Right cardiac atrium (tissue), 5 donors: ENCODE measurements around the gene KCNB1. TPM values are rescaled to one million over a fixed set of nuclear protein-coding genes. Genes with fewer than 3 reads are reported as not detected.
"Not testable (repeated sequence)": the region's sequence is repeated elsewhere in the genome, so short reads cannot be mapped to it uniquely, and the experiment has no call there.

Source experiments
- ATAC-seq, 2 donors: fragments of 200-7000 bp; cut with Tn5 transposase; one replicate each; pipeline versions ENCODE4 v1.8.0 to v1.9.1; 2020; ENCODE audit warnings: moderate library complexity in 2 of 2, mild to moderate bottlenecking in 1 of 2
- DNase-seq, 3 donors: peaks; one replicate each; pipeline ENCODE4 v3.0.0-alpha.2; 2020
- H3K27ac ChIP-seq: one replicate; pipeline ENCODE4 v1.5.1; 2013; ENCODE audit warnings: mild to moderate bottlenecking, low read length, control low read depth, moderate library complexity
- H3K27me3 ChIP-seq: one replicate; pipeline ENCODE4 v1.6.1; 2013; ENCODE audit not compliant: control insufficient read depth, insufficient read depth
- H3K4me1 ChIP-seq: one replicate; pipeline ENCODE4 v1.6.1; 2013; ENCODE audit warnings: low read length; ENCODE audit not compliant: control insufficient read depth, insufficient read depth
- H3K4me3 ChIP-seq: one replicate; pipeline ENCODE4 v1.5.1; 2013; ENCODE audit warnings: low read length, control low read depth
- H3K9me3 ChIP-seq: one replicate; pipeline ENCODE4 v1.6.1; 2013; ENCODE audit warnings: low read length; ENCODE audit not compliant: control insufficient read depth
- WGBS: extraction: QIAGEN DNeasy Blood & Tissue Kit; methylation state at CpG from one replicate; pipeline ENCODE4 v1.1.7; 2013; 5-methylcytosine and 5-hydroxymethylcytosine counted together
- intact Hi-C, 4 donors: fragments of 100-400 bp; cut with DNase I; formaldehyde crosslinking; loops; one replicate each; pipeline versions ENCODE4 v1.11.0 to v1.14.0; 2022 to 2023
- polyA plus RNA-seq: library from polyadenylated mRNA; stranded (reverse); fragments of 200-250 nt; gene quantifications from one replicate; pipeline ENCODE4 v1.2.3, GENCODE V29; 2013
- total RNA-seq, 4 donors: library from RNA; stranded (reverse); fragmentation: NEBNext Ultra II Directional; extraction: Animal tissue kit (Norgen Biotek cat#: 25700); gene quantifications; one replicate each; pipeline ENCODE4 v1.2.1, GENCODE V29; 2021
- donor health status: healthy with polysubstance abuse.
- donor health status: DM: no; HTN: yes; CAD: no.
- donor health status: DM: no; HTN: no; CAD: no.
- donor health status: DM: no; HTN: yes; CAD: no; lungs with severe emphysema.
- donor health status: DM: yes; HTN: yes; CAD: no.

KCNB1 gene
- total and polyA plus RNA-seq, 5 donors, result 0.35 to 1.6 (median 0.66) TPM

GRCh38 chr20:49419785-49420184 is 62.7 kb downstream of the KCNB1 start:
- intact Hi-C loops, result no loop called here
- Histone ChIP-seq H3K27ac (no peak overlapping the region), H3K27me3 (no peaks in the 10 kb centered on the region), H3K4me1 (peaks cover 4% of the 10 kb centered on the region), H3K9me3 (no peaks in the 10 kb centered on the region), H3K4me3 (no peak overlapping the region)
- WGBS, result 67% methylated on average over 1 of the region's 1 CpG
- no peak for ATAC-seq
- no peak for DNase-seq

GRCh38 chr20:49418809-49419208 is 63.7 kb downstream of the KCNB1 start:
- no peak overlapping the region for H3K4me3 ChIP-seq
- WGBS, result 61% methylated on average over 7 of the region's 7 CpGs
- peaks cover 4% of the 10 kb centered on the region for H3K4me1 ChIP-seq
- intact Hi-C loops, result no loop called here
- ATAC-seq (no peak), DNase-seq (no peak)
- no peak overlapping the region for H3K27ac ChIP-seq
- no peaks in the 10 kb centered on the region for H3K27me3 ChIP-seq
- H3K9me3 ChIP-seq, result no peaks in the 10 kb centered on the region

GRCh38 chr20:49417843-49418555 is 64.5 kb downstream of the KCNB1 start:
- Histone ChIP-seq H3K9me3 (no peaks in the 10 kb centered on the region), H3K27me3 (no peaks in the 10 kb centered on the region), H3K27ac (no peak overlapping the region), H3K4me1 (peaks cover 4% of the 10 kb centered on the region), H3K4me3 (no peak overlapping the region)
- DNase-seq (no peak), ATAC-seq (no peak)
- 72% methylated on average over 9 of the region's 9 CpGs for WGBS
- intact Hi-C loops, result no loop called here

GRCh38 chr20:49415668-49416044 is 66.8 kb downstream of the KCNB1 start:
- 86% methylated on average over 8 of the region's 8 CpGs for WGBS
- intact Hi-C loops, result no loop called here

GRCh38 chr20:49415005-49415667 is 67.3 kb downstream of the KCNB1 start:
- intact Hi-C loops, result no loop called here
- H3K4me3 ChIP-seq, result no peak overlapping the region
- H3K27ac ChIP-seq, result no peak overlapping the region
- 70% methylated on average over 8 of the region's 8 CpGs for WGBS
- no peak for DNase-seq
- H3K9me3 ChIP-seq, result no peaks in the 10 kb centered on the region
- no peak for ATAC-seq
- no peaks in the 10 kb centered on the region for H3K4me1 ChIP-seq
- no peaks in the 10 kb centered on the region for H3K27me3 ChIP-seq

More at GRCh38 chr20:49415668-49416044, 66.8 kb downstream of the KCNB1 start:
- no peak for ATAC-seq
- H3K27ac ChIP-seq, result no peak overlapping the region
- peaks cover under 1% of the 10 kb centered on the region for H3K4me1 ChIP-seq
- H3K27me3 ChIP-seq, result no peaks in the 10 kb centered on the region
- H3K9me3 ChIP-seq, result no peaks in the 10 kb centered on the region
- DNase-seq, result no peak
- no peak overlapping the region for H3K4me3 ChIP-seq

- ATAC-seq (no peak), DNase-seq (no peak)
- Histone ChIP-seq H3K27ac (no peak overlapping the region), H3K9me3 (no peaks in the 10 kb centered on the region), H3K27me3 (no peaks in the 10 kb centered on the region), H3K4me3 (no peak overlapping the region), H3K4me1 (peaks cover 3% of the 10 kb centered on the region)
- 79% methylated on average over 4 of the region's 4 CpGs for WGBS
- intact Hi-C loops, result no loop called here
Measured at GRCh38 chr20:49413677-49414076, 68.8 kb downstream of the KCNB1 start.

GRCh38 chr20:49412953-49413352 is 69.5 kb downstream of the KCNB1 start:
- DNase-seq, result no peak
- no peak overlapping the region for H3K4me3 ChIP-seq
- H3K27me3 ChIP-seq, result no peaks in the 10 kb centered on the region
- no peaks in the 10 kb centered on the region for H3K9me3 ChIP-seq
- intact Hi-C loops, result no loop called here
- H3K27ac ChIP-seq, result no peak overlapping the region
- 76% methylated on average over 6 of the region's 6 CpGs for WGBS
- ATAC-seq, result no peak
- peaks cover 3% of the 10 kb centered on the region for H3K4me1 ChIP-seq

- DNase-seq (no peak), ATAC-seq (no peak)
- Histone ChIP-seq H3K27ac (no peak overlapping the region), H3K4me3 (no peak overlapping the region), H3K27me3 (no peaks in the 10 kb centered on the region), H3K9me3 (no peaks in the 10 kb centered on the region), H3K4me1 (peaks cover 3% of the 10 kb centered on the region)
- WGBS, result 95% methylated on average over 4 of the region's 4 CpGs
- intact Hi-C loops, result no loop called here
Measured at GRCh38 chr20:49412254-49412653, 70.2 kb downstream of the KCNB1 start.

GRCh38 chr20:49411221-49411925 is 71.1 kb downstream of the KCNB1 start:
- Histone ChIP-seq H3K4me3 (no peak overlapping the region), H3K27me3 (no peaks in the 10 kb centered on the region), H3K9me3 (no peaks in the 10 kb centered on the region), H3K4me1 (peaks cover 3% of the 10 kb centered on the region), H3K27ac (no peak overlapping the region)
- intact Hi-C loops, result no loop called here
- ATAC-seq (no peak), DNase-seq (no peak)
- WGBS, result 70% methylated on average over 10 of the region's 10 CpGs

- ATAC-seq, intact Hi-C loops, DNase-seq, H3K27me3 ChIP-seq, H3K4me3 ChIP-seq, H3K9me3 ChIP-seq, H3K27ac ChIP-seq, H3K4me1 ChIP-seq: not testable (repeated sequence)
- WGBS, result 55% methylated on average over 5 of the region's 5 CpGs
Measured at GRCh38 chr20:49409975-49410621, 72.4 kb downstream of the KCNB1 start.
